GM19467 (cell line): ENCODE measurements around the gene C4orf50.

Experiments used
- ATAC-seq: cut with Tn5 transposase; IDR thresholded peaks from one replicate; pipeline ENCODE4 v1.9.1; 2021; ENCODE audit warnings: mild to moderate bottlenecking, moderate library complexity; ENCODE audit not compliant: unreplicated experiment

C4orf50 gene

DNA sequence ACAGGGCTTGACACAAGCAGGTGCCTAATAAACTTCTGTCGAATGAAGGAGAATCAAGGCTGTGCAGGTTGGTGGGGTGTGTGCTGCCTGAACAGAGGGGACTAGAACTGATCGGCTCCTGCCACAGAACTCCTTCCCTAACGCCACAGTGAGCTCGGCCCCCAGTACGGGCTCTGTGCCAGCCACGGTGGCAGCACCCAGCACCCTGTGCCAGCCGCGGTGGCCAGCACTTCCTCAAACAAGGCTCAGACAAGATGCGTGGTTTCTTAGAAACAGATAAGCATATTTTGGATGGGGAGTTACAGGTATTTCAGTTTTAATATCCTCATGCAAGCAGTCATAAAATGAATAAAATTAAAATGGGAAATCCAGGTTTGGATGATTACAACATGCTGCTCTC is 26.0 kb upstream of the C4orf50 start:
- ATAC-seq: no peak

DNA sequence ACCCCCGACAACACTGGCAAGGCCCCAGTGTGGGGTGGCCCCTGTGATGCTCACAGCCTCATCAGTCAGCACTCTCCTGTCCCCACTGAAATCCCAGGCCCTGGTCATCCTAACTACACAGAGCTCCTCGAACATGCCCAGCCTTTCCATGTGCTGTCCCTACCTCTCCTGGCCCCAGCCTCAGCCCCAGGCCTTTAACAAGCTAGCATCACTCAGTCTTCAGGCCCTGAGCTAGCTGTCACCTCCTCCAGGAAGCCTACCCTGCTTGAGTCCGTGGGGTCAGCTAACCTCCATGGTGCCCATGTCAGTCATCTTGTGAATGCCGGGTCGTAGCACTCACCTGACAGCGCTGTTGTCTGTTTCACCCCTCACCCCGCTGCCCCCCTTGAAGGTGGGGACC is 25.6 kb upstream of the C4orf50 start:
- ATAC-seq: no peak

DNA sequence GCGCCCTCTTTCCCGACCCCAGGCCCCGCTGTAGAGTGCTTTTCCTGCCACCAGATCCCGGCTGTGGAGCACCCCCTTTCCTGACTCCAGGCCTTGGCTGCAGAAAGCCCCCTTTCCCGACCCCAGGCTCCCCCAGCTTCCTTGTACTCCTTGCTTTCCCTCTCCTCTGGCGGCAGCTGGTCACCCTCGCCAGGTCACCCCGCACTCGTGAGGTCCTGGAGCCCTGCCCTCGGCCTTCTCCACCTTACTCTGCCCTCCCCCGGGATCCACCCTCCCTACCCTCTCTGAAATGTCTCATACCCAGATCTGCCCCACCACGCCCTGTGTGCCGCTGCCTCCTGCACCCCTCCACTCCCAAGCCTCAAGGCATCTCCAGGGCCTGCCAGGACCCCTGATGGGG is 25.0 kb upstream of the C4orf50 start:
- ATAC-seq: no peak

DNA sequence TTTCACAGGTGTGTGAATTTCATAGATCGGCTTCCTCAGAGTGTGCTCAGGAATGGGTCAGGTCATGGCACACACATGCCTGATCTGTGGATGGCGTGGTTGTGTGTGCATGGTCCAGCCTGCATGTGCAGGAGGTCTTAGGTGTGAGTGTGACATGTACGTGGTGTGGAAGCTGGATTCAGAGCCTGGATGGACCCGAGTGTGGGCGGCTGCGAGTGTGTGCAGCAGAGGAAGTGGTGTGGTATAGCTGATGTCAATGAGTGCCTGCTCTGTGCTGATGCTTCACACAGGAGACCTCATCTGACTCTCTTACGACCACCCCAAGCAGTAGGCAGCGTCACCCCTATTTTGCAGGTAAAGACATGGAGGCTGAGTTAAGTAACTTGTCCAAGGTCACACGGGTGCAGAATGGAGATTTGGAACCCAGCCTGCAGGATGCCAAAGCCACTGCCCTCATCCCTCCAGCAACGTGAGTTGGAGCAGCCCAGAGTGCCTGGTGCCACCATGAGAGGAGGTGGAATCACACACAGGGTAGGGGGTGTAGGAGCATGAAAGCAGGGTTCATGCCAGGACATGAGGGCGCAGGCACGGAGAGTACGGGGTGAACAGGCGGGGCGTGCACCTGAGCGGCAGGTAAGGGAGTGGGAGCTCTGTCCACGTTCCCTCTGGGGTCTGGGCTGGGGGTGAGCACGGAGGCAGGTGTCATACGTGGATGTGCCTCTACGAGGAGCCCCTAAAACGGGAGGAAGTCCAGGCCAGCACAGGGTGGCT is 24.2 kb upstream of the C4orf50 start:
- ATAC-seq: no peak

DNA sequence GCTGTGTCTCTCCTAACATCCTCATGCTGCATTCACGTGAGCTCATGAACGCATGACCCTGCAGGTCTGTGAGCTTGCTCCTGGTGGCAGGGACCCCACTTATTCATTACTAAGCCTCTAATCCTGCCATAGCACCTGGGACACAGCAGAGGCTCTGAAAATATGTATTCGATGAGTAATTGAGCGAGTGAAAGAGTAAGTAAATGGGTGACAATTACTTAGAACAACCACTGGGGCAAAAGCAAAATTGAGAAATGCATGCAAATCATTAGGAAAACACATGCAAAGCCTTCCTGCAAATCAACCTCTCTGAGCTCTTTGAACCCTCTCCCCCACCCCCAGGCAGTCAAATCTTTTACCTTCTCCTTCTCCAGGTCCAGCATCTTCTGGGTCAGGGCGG is 23.6 kb upstream of the C4orf50 start:
- no peak for ATAC-seq

DNA sequence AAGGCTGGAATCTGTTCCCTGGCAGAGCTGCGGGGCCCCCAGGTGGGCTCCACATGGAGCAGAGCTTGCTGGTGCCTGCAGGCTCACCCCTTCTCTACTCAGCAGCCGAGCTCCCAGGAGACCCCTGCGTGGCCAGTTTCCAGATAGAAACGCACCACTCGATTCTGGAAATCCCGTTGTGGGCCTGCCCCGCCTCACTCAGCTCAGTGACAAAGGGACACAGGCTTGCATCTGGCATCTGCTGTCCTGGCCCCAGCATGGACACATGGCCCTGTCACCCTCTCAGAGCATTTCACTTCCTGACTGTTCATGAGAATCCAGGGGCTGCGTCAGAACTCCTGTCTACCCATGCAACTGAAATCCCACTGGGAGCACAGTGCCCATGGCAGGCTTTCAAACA is 20.5 kb upstream of the C4orf50 start:
- ATAC-seq: no peak

DNA sequence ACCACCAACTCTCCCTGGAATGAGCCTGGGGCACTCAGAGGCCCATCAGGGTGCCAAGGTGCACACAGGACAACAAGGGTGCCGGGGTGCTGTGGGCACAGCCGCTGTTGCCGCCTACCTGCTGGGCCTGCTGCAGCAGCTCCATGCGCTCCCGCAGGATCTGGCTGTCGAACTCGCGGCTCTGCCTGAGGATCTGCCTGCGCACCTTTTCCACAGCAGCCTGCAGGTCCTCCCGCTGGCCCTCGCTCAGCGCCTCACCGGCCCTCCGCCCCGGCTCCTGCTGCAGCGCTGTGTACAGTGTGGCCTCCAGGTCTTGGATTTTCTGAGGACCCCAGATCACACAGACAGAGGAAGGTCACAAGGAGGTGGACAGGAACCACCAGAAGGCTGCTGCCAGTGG is 17.6 kb upstream of the C4orf50 start:
- no peak for ATAC-seq

DNA sequence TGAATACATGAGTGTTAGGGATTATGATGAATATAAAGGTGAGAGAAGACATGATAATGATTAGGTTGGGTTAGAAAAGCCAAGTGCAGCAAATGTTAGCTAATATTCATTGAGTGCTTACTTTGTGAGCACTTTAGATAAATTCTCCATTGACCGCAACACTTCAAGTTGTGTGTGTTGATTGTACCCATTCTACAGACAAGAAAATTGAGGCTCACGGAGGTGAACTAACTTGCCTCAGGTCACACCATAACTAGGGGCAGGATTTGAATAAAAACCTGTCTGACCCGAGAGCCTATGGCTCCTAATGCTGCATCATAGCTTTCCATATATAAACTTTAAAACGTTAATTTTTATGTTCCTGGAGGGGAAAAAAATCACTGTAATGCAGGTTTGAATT is 15.2 kb upstream of the C4orf50 start:
- no peak for ATAC-seq

DNA sequence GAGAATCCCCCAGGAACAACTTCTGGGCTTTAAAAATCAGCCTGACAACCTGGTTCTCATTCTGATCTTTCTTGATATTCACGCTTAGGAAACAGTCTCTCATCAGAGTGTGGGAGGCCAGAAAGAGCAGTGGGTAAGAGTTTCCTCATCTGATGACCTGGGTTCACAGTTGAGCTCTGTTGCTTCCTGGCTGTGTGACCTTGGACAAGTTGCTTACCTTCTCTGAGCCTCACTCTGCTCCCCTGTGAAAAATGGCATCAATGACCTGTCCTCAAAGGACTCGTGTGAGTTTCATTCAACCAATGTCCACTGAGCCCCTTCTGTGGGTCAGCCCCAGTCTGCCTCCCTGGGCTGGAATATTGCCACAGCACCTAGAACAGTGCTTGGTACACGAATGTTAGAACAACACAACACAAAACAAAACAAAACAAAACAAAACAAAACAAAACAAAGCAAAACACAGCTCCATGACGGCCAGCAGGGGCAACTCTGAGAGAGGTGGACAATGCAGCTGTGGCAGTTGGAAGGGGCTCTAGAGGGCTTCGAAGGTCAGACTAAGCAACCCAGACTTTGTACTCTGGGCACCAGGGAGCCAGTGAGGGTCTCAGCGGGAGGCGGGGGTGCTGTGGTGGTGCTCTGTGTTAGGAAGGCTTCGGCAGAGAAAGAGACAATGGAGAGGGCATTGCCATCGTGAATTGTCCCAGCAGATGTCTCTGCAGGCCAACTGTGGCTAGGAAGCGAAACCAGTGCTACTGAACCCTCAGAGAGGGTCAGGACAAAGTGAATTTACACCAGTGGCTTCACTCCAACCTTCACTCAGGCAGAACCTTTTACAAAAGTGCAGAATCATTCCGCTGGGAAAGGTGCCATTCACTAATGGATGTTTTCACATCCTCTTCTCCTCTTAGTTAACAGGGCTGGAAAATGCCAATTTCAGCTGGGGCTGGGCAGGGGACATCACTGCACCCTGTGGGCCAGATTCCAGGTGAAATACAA is 14.3 kb upstream of the C4orf50 start:
- ATAC-seq: no peak

DNA sequence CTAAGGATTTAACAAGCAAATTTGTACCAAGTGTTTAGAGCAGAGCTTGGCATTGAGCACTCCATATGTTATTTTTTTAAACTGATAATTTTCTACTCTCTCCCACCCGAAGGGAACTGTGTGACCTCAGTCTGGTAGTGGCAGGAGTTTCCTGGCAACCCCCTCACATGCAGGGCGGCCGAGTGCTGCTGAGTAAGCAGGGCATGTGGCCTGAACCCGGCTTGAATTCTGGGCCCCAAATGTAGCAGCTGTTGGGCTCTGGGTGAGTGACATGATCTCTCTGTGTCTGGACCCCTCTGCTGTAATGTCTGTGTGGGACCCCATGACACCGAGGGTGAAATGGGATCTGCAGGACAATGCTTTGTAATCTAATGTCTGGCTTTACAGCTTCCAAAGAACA is 13.6 kb upstream of the C4orf50 start:
- no peak for ATAC-seq

DNA sequence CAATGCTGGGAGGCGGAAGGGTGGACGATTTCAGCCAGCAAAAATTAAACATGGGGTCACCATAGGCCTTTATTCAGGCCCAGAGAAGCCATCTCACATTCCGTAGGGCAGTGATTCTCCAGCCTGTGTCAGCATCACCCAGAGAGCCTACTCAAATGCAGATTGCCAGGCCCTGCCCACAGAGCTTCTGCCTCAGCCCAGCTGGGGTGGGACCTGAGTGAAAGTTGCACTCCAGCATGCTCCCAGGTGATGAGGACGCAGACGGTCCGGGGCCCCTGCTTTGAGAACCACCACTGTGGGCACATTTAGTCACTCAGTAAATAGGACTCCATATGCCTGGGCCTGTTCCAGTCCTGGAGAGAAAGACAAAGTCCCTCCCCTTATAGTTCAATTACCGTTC is 12.4 kb upstream of the C4orf50 start:
- ATAC-seq: no peak

DNA sequence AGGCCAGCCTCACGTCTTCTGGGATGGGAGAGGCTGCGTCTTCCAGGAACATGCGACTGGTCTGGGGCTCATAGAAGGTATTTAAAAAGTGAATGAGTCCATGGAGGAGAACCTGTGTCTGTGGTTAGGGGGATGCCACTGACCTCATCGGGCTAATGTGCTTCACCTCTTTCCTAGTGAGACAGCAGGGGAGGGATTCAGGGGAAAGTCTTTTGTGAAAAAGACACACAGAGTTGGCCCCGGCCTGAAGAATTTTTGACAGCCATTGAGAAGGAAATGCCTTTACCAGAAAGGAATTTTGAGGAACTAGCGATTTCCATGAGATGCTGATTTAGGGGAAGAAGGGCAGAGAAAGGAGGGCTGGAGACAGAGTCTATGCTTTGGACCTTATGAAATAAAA is 11.0 kb upstream of the C4orf50 start:
- ATAC-seq: no peak

DNA sequence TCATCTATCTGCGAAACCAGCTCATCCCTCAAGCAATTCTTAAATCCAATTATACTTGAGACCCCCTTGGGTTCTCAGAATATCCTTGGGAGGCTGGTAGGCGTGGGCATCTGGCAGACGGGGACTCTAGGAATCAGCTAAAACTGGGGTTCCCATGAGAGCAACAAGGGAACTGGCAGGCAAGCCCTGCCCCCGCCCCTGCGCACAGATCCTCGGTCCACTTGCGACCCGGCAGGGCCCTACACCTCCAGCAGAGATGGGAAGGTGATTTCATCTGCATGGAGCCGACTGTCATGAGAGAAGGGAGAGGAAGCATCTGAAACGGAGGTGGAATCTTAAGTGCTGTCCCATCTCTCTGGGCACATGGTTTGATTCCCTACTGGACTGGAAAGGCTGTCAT is 9.9 kb upstream of the C4orf50 start:
- ATAC-seq: no peak

DNA sequence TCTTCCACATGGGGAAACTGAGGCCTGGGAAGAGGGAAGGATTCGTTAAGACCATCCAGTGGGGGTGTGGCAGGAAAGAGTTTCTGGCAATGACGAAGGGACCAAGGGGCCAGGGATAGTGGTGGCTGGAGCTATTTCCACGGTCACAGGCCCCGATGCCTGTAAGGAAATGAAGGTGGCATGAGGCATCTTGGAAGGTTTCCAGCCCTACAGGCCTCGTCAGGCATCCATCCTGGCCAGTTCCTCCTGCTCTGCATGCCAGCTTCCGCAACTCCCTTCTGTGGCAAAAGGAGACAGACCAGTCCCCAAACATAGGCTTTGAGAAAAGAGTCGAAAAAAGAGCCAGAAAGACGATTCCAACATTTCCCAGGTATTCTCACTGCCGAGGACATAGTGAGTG is 9.2 kb upstream of the C4orf50 start:
- no peak for ATAC-seq

DNA sequence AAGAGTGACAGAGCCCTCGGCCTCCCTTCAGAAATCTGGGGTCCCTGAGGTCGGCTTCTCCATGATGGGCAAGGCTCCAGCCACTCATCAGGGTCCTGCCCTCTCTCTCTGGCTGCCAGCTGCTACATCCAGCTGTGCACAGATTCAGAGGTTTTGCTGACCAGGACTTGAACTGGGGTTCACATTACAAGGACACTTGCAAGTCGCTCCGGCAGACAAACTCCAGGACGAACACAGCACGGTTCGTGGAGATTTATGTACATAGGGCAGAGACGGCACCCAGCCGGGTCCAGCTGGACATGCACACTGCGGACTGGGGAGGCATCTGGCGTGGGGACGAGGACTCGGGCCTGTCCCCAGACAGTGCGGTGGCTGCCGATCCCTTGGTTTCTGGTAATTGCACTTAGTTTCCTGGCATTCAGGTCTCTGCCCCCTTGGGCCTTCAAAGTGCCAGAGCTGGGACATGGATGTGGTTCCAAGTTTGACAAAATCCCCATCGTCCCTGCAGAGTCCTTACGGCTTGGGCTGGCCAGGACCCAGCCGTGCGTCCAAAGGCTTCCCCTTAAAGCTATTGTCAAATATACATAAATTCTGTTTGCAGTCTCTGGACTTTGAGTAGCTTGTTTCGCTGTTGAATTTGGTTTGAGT is 6.2 kb upstream of the C4orf50 start:
- no peak for ATAC-seq

DNA sequence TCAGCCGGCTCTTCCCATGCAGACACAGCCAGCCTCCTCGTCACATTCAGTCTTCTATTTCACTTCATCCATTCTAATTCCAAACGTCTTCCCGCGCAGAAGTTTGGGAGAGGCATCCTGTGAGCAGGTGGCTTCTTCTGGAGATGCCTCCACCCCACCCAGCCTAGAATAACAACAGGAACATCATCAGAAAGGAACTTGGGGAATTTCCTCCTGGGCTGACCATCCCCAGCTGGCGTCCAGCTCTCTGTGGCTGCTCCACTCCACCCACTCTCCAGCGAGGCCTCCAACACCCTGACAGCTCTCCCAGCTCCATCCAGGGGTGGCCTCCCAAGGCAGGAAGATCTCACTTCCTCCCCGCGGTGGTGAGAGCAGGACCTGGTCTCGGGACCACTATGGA is 5.5 kb upstream of the C4orf50 start:
- no peak for ATAC-seq

DNA sequence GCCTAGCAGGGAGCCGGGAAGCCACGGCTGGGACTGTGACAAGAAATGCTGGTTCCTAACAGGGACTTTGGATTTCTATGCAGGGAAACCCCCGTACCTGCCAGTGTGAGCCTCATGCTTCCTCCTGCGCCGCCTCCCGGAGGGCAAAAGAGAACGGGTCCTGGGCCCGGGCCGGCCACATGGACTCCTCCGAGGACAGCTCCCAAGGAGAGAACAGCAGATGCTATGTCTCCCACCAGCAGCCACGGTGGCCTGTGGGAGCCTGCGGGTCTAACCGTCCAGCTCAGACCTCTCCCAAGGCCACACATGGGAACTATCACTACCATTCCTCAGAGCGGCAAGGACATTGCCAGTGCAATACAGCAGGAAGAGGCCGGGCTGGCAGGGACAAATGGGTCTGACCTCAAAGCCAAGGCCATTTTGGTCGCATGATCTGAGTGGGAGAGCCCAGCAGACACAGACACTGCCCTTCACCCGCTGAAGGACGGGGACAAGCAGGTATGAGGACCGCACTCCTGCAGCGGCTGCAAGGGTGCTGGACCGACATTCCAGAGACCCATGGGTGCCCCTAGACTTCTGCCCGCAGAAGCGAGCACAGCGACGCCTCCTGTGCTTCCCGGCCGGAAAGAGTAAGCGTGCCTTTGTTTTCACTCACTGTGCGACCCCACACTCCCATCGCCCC is 4.5 kb upstream of the C4orf50 start:
- ATAC-seq: no peak

DNA sequence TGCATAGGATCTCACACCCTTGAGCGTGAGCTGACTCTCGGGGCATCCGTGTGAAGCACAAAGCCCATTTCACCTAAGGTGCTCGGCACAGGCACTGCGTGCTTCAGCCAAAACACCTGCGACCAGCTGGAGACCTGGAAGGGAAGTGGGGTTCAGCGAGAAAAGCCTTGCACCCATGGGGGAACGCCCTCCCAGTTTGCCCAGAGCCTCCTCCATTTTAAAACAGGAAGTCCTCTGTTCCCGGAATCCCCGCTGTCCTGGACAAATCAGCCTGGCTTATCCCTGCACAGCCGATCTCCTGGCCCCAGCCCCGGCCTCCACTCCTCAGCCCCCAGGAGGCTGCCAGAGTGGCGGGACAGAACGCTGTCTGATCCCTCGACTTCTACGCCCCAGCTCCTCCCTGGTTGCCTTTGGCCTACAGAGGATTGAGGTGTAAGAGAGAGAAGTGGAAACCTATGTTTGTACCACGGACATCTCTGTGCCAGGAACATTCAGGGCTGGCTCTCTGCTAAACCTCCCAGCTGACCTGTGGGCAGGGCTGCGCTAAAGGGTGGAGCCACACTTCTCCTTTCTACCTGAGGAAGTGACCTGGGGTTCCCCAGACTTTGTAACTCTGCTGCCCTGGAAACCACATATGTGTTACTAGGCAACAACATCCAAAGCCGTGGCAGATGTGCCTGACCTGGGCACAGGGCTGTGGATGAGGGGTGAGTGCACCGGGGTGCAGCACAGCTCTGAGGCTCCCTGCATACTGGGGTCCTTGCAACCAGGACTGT is 3.8 kb upstream of the C4orf50 start:
- ATAC-seq: no peak

DNA sequence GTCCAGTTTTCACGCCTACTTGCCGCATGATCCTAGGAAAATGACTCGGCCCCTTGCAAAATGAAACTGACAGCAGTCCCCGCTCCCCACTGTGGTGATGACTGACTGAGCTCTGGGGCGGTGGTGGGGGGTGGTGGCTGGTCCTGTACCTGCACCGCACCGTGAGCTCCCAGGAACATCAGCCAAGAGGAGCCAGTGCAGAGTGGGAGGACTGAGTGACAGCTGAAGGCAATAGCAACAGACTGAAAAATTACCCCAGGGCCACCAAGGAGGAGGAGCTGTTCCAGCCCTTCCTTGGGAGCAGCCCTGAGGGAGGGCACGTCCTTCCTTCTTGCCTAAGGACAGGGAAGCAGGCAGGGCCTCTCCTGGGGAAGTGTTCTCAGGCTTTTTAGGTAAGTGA is 2.4 kb upstream of the C4orf50 start:
- ATAC-seq: no peak
